ENCODE measurements around the gene MARCO. TPM values are rescaled to one million over a fixed set of nuclear protein-coding genes. Genes with fewer than 3 reads are reported as not detected.

Gene MARCO
- total and polyA plus RNA-seq, 2 of the 8 experiments (the other 6 are each of a cell fraction or from before 2014, with no cell fraction given), result not detected

GRCh38 chr2:118983915-118984314 is 41.9 kb downstream of the MARCO start (continued):
- TF ChIP-seq, protein P1, sequence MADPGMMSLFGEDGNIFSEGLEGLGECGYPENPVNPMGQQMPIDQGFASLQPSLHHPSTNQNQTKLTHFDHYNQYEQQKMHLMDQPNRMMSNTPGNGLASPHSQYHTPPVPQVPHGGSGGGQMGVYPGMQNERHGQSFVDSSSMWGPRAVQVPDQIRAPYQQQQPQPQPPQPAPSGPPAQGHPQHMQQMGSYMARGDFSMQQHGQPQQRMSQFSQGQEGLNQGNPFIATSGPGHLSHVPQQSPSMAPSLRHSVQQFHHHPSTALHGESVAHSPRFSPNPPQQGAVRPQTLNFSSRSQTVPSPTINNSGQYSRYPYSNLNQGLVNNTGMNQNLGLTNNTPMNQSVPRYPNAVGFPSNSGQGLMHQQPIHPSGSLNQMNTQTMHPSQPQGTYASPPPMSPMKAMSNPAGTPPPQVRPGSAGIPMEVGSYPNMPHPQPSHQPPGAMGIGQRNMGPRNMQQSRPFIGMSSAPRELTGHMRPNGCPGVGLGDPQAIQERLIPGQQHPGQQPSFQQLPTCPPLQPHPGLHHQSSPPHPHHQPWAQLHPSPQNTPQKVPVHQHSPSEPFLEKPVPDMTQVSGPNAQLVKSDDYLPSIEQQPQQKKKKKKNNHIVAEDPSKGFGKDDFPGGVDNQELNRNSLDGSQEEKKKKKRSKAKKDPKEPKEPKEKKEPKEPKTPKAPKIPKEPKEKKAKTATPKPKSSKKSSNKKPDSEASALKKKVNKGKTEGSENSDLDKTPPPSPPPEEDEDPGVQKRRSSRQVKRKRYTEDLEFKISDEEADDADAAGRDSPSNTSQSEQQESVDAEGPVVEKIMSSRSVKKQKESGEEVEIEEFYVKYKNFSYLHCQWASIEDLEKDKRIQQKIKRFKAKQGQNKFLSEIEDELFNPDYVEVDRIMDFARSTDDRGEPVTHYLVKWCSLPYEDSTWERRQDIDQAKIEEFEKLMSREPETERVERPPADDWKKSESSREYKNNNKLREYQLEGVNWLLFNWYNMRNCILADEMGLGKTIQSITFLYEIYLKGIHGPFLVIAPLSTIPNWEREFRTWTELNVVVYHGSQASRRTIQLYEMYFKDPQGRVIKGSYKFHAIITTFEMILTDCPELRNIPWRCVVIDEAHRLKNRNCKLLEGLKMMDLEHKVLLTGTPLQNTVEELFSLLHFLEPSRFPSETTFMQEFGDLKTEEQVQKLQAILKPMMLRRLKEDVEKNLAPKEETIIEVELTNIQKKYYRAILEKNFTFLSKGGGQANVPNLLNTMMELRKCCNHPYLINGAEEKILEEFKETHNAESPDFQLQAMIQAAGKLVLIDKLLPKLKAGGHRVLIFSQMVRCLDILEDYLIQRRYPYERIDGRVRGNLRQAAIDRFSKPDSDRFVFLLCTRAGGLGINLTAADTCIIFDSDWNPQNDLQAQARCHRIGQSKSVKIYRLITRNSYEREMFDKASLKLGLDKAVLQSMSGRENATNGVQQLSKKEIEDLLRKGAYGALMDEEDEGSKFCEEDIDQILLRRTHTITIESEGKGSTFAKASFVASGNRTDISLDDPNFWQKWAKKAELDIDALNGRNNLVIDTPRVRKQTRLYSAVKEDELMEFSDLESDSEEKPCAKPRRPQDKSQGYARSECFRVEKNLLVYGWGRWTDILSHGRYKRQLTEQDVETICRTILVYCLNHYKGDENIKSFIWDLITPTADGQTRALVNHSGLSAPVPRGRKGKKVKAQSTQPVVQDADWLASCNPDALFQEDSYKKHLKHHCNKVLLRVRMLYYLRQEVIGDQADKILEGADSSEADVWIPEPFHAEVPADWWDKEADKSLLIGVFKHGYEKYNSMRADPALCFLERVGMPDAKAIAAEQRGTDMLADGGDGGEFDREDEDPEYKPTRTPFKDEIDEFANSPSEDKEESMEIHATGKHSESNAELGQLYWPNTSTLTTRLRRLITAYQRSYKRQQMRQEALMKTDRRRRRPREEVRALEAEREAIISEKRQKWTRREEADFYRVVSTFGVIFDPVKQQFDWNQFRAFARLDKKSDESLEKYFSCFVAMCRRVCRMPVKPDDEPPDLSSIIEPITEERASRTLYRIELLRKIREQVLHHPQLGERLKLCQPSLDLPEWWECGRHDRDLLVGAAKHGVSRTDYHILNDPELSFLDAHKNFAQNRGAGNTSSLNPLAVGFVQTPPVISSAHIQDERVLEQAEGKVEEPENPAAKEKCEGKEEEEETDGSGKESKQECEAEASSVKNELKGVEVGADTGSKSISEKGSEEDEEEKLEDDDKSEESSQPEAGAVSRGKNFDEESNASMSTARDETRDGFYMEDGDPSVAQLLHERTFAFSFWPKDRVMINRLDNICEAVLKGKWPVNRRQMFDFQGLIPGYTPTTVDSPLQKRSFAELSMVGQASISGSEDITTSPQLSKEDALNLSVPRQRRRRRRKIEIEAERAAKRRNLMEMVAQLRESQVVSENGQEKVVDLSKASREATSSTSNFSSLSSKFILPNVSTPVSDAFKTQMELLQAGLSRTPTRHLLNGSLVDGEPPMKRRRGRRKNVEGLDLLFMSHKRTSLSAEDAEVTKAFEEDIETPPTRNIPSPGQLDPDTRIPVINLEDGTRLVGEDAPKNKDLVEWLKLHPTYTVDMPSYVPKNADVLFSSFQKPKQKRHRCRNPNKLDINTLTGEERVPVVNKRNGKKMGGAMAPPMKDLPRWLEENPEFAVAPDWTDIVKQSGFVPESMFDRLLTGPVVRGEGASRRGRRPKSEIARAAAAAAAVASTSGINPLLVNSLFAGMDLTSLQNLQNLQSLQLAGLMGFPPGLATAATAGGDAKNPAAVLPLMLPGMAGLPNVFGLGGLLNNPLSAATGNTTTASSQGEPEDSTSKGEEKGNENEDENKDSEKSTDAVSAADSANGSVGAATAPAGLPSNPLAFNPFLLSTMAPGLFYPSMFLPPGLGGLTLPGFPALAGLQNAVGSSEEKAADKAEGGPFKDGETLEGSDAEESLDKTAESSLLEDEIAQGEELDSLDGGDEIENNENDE (IDR thresholded peaks at IDR 0.05; ENCODE audit: insufficient replicate concordance, low read length), result no peak
- TF ChIP-seq BCL11A (IDR thresholded peaks at IDR 0.05; ENCODE audit: low read depth in 2 of 2, low read length in 2 of 2), result no peak
- TF ChIP-seq MAX (IDR thresholded peaks at IDR 0.05), result no peak
- TF ChIP-seq TAF7 (optimal IDR thresholded peaks at IDR 0.05; ENCODE audit: borderline replicate concordance, low read depth, low read length), result no peak
- TF ChIP-seq KDM5A (IDR thresholded peaks at IDR 0.05; ENCODE audit: low read length), result no peak
- TF ChIP-seq PHF8 (conservative IDR thresholded peaks at IDR 0.05; ENCODE audit: low read depth, low read length), result no peak

Data from H1 (cell line).